Activated CD4-positive, alpha-beta T cell treated with anti-CD3 and anti-CD28 coated beads, Interleukin-2, amount 50 U/mL, for 1 hour (primary cell): ENCODE results near the gene SLC25A14.
"Not testable (repeated sequence)": the region's sequence is repeated elsewhere in the genome, so short reads cannot be mapped to it uniquely, and the experiment has no call there.

Source experiments
- DNase-seq: peaks from one replicate; pipeline ENCODE4 v3.0.0-alpha.2; 2020

The SLC25A14 gene, protein sequence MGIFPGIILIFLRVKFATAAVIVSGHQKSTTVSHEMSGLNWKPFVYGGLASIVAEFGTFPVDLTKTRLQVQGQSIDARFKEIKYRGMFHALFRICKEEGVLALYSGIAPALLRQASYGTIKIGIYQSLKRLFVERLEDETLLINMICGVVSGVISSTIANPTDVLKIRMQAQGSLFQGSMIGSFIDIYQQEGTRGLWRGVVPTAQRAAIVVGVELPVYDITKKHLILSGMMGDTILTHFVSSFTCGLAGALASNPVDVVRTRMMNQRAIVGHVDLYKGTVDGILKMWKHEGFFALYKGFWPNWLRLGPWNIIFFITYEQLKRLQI

DNA sequence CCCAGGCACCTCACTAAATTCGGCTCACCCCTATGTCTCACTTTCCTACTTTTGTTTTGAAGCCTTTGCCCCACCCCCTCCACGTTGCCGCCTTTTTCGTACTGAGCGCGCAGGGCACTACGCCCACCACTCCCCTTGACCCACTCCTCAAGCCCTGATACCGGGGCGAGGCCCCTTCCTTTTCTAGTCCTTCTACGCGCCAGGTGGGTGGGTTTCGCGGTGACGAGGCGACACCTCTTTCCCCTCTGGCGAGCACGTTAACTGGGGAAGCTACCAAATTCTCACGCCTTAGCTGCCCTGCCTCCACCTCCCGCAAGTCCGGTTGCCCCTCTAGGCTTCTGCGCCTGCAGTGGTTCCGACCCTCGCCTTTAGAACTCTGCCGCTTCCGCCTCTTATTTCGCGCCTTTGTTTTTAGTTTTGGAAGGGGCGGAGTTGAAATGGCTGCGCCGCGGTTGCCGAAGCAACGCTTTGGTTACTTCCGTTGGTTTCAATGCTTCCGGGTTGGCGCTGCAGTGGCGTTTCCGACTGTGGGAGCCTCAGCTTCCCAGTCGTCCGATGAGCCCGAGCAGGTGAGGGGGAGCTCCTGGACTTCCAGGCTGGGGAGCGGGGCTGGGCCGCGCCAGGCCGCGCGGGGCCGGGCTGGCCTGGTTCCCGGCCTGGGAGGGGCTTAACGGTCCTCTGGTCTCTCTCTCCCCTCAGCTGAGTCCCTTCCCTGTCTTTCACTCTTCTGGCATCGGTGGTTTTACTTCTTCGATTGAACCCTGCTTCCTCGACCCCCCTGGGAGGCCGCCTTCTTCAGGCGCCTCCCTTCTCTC lies at the start of gene SLC25A14:
SLC25A14 (plus strand) TSS at position 512 of the 815 bp plus-strand sequence. CDS start 360 bp downstream, outside the sequence.
- DNase-seq = peak; percentile 59

- DNase-seq = no peak
These were observed 44.0 kb upstream of the SLC25A14 start for GRCh38 chrX:130295519-130296296.

GRCh38 chrX:130296297-130296678 lies 43.4 kb upstream of the SLC25A14 start:
- no peak for DNase-seq

DNA sequence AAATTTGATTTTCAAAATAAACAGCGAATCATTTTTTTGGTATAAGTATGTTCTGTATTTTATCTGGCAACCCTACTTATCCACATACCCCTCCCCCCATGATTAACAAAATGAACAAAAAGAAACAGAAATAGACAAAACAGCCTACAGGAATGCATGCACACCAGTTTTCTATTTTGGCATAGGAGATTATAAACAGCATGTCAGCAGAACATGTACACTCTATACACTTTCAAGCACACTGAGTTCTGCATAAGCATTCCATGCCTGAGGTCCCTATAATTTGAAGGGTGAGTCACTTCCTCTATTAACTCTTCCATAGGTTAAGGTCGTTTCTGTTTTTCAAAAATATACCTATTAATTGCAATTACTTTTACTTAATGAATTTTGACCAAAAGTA lies 43.0 kb upstream of the SLC25A14 start:
- no peak for DNase-seq

DNA sequence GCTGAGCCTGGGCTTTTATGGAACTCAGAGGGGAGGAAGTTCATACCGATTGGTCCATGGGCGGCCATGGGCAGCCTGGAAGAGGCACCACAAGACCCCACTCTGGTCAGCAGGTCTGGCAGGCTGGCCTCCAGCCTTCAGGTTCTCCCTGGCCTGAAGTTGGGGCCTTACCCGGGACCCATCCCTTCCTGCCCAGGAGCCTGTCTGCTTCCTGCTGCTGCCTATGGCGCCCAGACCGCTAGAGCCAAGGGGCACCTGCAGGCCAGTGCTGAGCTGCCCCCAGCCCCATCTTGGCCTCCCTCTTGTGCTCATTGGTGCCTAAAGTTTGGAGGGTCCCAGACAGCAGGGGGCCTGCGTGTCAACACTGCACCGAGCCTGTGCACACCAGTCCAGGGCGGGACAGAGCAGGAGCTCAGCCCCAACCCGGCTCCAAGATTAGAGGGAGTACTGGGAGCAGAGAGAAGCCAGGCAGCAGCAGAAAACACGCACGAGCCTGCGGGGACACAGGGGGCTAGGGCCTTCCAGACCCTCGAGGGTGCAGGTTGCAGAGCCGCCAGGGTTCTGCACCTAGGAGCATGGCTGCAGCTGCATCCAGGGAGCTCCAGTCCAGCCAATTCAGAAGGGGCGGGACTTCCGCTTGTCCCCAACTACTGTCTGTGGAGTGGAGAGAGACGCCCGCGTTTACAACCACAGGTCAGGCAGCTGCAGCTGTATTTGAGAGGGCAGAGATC lies 40.3 kb upstream of the SLC25A14 start:
- DNase-seq = no peak

- no peak for DNase-seq
These were observed 39.8 kb upstream of the SLC25A14 start for GRCh38 chrX:130300010-130300282.

GRCh38 chrX:130301405-130301804 lies 38.3 kb upstream of the SLC25A14 start:
- no peak for DNase-seq

DNA sequence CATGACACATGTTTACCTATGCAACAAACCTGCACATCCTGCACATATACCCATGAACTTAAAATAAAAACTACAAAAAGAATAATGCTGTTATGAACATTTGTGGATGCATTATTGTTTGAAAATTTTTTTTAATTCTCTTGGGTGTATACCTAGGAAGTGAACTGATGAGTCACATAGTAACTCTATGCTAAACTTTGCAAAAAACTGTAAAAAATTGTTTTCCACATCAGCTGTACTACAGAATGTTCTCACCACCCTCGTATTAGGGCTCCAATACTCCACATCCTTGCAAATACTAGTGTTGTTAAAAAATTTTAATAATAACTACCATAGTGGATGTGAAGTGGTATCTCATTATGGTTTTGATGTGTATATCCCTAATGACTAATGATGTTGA lies 37.7 kb upstream of the SLC25A14 start:
- DNase-seq = no peak

GRCh38 chrX:130304587-130305368 lies 34.9 kb upstream of the SLC25A14 start:
- DNase-seq = no peak

GRCh38 chrX:130319886-130320285 lies 19.8 kb upstream of the SLC25A14 start:
- not testable (repeated sequence) for DNase-seq

DNA sequence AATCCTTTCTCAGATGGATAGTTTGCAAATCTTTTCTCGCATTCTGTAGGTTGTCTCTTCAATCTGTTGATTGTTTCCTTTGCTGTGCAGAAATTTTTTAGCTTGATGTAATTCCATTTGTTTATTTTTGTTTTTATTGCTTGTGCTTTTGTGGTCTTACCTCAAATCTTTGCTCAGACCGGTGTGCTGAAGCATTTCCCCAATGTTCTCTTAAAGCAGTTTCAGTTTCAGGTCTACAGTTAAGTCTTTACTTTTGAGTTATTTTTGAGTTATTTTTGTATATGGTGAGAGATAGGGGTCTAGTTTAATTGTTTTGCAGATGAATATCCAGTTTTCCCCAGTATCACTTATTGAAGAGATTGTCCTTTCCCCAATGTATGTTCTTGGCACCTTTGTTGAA lies 18.2 kb upstream of the SLC25A14 start:
- DNase-seq = no peak

DNA sequence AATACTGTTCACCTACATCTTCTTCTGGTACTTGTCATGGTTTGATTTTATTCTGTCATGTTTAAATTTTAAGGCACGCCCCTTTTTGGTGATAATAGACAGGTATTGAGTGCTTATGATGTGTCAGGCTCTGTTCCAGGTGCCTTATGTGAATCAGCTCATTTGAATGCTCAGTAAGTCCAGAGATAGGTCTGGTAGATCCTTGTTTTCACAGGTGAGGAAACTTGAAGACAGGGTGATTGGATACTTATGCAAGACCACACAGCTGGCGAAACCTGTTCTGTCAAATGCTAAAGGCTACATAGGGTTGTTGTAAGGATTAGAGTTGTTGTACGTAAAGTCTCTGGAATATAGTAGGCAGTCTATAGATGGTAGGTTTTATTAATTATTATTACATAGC lies 9.6 kb upstream of the SLC25A14 start:
- no peak for DNase-seq

GRCh38 chrX:130330706-130331105 lies 9.0 kb upstream of the SLC25A14 start:
- peak; percentile 28 for DNase-seq

- DNase-seq = no peak
These were observed 3.2 kb upstream of the SLC25A14 start for GRCh38 chrX:130336531-130336930.

DNA sequence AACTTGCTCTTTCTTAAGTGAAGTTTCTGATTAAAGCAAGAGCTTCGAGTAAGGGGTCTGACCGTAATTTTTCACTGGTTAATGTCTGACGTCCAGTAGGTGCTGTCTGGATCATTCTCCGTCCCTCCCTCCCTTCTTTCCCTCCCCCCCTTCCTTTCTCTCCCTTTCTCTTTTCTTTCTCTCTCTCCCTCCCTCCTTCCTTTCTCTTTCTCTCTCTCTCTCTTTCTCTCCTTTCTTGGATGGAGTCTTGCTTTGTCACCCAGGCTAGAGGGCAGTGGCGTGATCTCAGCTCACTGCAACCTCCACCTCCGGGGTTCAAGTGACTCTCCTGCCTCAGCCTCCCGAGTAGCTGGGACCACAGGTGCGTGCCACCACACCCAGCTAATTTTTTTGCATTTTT lies 850 bp upstream of the SLC25A14 start:
- DNase-seq = not testable (repeated sequence)

DNA sequence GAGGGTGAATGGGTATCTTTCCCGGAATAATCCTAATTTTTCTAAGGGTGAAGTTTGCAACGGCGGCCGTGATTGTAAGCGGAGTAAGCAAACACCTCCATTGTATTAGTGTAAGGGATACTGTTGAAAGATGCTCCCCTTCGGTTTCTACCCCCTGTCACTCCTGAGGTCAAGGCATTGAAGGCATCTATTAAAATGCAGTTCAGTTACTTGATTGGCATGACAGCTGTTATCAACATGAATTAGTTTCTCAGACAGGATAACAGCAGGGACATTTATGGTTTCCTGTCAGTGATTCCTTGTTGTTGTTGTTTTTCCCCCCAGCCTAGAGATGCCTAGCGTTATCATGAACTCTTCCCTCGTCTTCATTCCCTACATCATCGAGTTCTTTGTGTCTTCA lies 552 bp downstream of the SLC25A14 start:
- no peak for DNase-seq

DNA sequence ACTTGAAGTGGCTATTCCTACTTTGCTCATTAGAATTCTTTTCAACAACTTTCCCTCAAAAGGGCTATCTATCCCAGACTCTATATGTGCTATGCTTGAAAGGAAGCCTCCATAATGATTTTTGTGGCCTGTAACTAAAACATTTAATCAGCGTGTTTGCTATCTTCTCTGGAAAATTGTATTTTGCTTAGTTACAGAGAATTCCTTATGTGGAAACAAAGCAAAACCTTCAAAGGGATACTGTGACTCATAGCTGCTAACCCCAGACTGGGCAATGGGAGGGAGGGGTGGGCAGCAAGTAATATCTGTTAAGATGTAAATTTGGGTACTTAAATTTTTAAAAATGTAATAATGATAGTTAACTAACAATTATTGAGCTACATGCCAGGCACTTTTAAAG lies 3.7 kb downstream of the SLC25A14 start:
- DNase-seq = no peak

DNA sequence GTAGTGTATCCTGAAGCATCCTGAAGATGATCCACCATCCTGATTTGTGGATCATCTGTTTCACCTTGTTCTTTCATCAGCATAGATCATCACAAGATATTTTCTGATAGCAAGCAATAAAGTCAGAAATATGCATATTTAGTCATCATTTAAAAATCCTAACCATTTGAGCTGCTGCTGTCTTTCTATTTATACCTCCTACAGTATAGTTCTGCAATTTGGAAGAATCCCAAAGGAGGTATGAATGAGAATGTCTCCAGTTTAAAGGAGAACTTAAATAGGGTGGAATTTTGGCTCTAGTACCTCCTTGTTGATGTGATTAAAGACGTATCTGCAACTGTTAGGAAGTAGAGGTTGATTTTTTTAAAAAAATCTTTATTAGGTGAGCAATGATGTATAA lies 7.6 kb downstream of the SLC25A14 start:
- DNase-seq = no peak

DNA sequence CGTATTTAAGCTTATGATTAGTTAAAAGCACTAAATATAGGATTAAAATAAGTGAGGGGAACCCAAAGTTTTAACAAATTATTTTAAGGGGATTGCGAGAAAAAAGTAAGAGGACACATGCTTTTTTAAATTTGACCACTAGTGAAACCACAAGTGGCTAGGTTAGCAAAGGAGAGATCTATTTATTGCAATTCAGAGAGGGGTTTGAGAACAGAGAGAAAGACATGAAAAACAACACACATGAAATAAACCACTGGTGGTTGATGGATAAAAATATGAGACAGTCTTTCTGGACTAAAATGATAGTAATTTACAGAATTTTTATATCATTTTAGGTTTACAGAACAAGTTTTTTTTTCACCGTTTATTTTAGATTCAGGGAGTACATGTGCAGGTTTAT lies 11.8 kb downstream of the SLC25A14 start:
- DNase-seq = no peak

- not testable (repeated sequence) for DNase-seq
These were observed 12.3 kb downstream of the SLC25A14 start for GRCh38 chrX:130352050-130352449.

GRCh38 chrX:130376077-130376476 lies 36.4 kb downstream of the SLC25A14 start:
- DNase-seq = no peak

- DNase-seq = no peak
These were observed 38.4 kb downstream of the SLC25A14 start for GRCh38 chrX:130378024-130378669.
